Midbrain (tissue), 1 donor: ENCODE results near the gene ZBTB11.
"Not testable (repeated sequence)": the region's sequence is repeated elsewhere in the genome, so short reads cannot be mapped to it uniquely, and the experiment has no call there.

Experiments used
- DNase-seq: peaks from one replicate; lab custom pipeline; 2025; lab: John Stamatoyannopoulos, UW

ZBTB11 gene

GRCh38 chr3:101691685-101692671 lies 15.0 kb upstream of the ZBTB11 start:
- DNase-seq = not testable (repeated sequence)

DNA sequence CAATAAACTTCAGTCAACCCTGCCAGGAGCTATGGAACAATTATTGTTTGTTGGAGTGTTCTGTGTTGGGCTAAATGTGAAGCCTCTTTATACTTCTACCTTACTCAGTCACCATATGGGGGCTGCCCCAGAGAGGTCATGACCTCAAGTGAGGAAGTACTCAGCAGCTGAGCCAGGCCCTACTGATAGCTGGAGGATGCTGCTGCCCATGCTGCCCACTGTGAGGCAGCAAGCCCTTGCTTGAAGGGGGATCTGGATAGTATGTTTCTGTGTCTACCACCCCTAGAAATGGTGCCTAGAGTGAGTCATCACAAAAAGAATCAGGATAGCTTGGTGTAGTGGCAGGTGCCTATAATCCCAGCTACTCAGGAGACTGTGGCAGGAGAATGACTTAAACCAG lies 14.0 kb upstream of the ZBTB11 start:
- DNase-seq = no peak

- DNase-seq = no peak
Observed at GRCh38 chr3:101689286-101689685, 12.4 kb upstream of the ZBTB11 start.

DNA sequence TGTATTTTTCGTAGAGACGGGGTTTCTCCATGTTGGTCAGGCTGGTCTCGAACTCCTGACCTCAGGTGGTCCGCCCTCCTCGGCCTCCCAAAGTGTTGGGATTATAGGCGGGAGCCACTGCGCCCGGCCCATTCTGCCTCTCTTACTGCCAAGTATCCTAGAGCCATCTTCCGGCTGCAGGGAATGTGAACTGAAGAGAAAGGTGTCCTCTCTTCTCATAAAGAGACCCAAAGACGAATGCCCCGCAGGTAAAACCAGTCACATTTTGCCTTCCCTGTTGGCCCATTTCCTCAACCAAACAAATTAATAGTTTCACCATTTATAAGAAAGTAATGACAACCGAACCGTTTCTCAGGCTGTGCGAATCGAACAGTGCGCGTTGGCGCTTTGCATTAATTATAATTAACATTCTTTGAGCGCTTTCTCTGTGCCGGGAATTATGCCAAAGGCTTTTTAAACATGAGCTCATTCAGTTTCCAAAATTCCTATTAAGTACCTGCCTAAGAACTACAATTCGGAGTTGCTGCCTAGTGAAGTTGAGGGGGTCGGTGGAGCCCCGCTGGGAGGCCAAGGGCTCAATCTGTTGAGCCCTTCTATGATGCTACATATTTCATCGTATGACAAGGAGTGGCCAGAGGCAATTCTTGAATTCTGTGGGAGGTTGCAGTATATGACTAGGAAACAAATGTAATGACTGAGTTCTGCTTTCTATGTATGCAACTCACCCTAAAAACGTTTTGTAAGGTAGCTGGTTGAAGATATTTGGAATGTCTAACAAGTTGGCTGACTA lies 10.4 kb upstream of the ZBTB11 start:
- no peak for DNase-seq

- no peak for DNase-seq
Observed at GRCh38 chr3:101685870-101686307, 9.0 kb upstream of the ZBTB11 start.

- DNase-seq = no peak
Observed at GRCh38 chr3:101685050-101685400, 8.1 kb upstream of the ZBTB11 start.

GRCh38 chr3:101680466-101680865 lies 3.5 kb upstream of the ZBTB11 start:
- DNase-seq = no peak

- DNase-seq = not testable (repeated sequence)
Observed at GRCh38 chr3:101678837-101679236, 1.9 kb upstream of the ZBTB11 start.

GRCh38 chr3:101677436-101678286 lies 729 bp upstream of the ZBTB11 start:
- no peak for DNase-seq

- no peak for DNase-seq
Observed at GRCh38 chr3:101676216-101676764, 642 bp downstream of the ZBTB11 start.

DNA sequence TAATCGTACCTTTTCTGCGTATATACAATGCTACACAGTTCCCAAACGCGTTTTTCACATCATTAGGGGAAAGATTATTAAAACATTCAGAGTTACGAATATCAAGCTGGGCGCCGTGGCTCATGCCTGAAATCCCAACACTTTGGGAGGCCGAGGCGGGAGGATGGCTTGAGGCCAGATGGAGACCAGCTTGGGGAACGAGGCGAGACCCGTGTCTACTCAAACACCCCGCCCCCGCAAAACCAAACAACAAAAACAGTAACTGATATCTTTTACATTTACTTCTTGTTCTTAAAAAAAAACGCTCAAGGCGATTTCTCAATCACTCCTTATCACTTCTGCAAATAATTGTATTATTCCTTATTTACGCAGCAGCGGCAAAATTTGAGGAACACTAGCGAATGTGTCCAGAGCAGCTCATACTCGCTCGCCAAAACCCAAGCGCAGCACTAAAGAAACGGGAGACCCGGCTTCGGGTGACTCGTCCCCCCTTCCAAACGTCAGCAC lies 1.2 kb downstream of the ZBTB11 start:
- no peak for DNase-seq

DNA sequence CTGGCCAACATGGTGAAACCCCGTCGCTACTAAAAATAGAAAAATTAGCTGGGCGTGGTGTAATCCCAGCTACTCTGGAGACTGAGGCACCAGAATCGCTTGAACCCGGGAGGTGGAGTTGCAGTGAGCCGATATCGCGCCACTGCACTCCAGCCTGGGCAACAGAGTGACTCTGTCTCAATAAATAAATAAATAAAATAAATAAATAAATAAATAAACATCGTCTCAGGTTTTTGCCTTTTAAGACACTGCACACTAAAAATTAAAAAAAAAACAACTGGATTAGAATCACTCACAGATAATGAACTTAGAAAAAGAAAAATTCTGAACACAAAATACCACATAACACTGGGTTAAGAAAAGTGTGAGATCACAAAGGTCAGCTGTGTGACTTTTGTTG lies 2.4 kb downstream of the ZBTB11 start:
- no peak for DNase-seq

DNA sequence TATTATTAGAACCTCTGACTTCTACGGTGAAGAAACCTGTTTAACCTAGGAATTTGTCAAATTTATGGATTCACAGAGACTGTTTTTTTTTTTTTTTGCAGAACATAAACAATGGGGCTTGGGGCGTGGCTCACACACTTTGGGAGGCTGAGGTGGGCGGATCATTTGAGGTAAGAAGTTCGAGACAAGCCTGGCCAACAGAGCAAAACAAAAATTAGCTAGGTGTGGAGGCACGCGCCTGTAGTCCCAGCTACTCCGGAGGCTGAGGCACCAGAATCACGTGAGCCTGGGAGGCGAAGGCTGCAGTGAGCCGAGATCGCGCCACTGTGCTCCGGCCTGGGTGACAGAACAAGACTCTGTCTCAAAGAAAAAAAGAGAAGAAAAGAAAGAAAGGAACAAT lies 3.0 kb downstream of the ZBTB11 start:
- no peak for DNase-seq

DNA sequence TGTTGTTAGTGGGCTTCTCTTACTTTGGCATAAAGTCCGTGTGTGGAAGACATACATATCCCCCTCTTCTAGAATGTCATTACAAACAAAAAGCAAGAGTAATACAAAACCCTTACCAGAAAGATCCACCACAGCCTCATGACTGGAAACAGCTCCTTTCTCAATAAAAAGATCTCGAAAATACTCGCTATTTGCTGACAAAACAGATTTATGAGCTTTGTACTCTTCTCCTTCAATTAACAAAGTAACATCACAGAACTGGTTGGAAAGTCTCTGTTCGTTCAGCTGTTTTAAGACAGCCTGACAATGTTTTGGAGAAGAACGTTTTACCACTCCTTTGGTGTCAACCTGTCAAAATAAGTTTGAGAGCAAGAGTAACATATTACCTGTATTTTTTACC lies 5.9 kb downstream of the ZBTB11 start:
- DNase-seq = no peak

DNA sequence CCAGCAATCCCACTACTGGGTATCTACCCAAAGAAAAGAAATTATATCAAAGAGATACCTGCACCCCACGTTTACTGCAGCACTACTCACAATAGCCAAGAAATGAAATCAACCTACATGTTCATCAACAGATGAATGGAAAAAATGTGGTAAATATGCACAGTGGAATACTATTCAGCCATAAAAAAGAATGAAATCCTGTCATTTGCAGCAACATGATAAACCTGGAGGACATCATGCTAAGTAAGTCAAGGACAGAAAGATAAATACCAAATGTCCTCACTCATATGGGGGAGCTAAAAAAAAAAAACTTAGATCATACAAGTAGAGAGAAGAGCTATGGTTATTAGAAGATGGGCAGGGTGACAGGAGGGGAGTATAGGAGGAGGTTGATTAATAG lies 9.1 kb downstream of the ZBTB11 start:
- DNase-seq = no peak

- DNase-seq = no peak
Observed at GRCh38 chr3:101667331-101667730, 9.6 kb downstream of the ZBTB11 start.

- no peak for DNase-seq
Observed at GRCh38 chr3:101665851-101666250, 11.1 kb downstream of the ZBTB11 start.

DNA sequence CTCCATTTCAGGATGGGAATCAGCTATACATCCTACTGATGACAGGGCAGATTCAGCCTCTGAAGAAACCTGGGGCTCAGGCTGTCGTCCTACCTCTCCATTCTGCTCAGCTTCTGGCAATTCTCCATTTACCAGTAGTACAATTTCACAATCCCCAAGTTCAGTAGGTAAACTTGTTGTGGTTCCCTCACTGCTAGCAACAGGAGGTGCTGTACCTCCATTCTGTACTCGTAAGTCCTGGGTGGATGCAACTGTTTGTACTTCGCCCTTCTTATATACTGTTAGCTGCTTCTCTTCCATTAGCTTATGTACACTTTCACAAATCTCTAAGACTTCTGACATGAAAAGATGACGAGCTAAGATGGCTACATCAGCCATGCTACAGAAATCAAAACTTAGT lies 11.6 kb downstream of the ZBTB11 start:
- DNase-seq = no peak

DNA sequence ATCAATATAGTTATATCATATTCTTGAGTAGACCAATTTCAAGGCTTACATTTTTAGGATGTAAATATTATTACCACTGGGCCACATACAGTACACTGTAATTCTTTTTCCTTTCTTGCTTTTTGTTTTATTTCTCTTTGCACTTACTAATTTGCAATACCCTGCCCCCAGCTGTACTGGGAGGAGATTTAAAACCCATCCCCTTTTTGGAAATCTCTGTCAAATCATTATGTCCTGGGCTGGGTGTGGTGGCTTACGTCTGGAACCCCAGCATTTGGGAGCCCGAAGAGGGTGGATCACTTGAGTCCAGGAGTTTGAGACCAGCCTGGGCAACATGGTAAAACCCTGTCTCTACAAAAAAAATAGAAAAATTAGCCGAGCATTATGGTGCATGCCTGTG lies 16.2 kb downstream of the ZBTB11 start:
- no peak for DNase-seq

DNA sequence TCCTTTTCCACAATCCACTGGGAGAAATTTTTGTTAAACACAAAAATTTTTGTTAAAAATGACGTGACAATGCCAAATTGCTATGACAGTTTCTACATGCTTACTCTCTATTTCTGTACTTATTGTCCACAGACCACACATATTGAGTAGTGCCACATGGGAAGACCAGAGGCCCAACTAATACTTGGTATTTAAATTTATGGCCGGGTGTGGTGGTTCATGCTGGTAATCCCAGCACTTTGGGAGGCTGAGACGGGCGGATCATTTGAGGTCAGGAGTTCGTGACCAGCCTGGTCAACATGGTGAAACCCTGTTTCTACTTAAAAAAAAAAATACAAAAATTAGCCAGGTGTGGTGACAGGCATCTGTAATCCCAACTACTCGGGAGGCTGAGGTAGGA lies 20.3 kb downstream of the ZBTB11 start:
- no peak for DNase-seq

GRCh38 chr3:101646726-101647125 lies 30.2 kb downstream of the ZBTB11 start:
- no peak for DNase-seq
